Measurements from ENCODE around the gene TMEM132A.

DNA sequence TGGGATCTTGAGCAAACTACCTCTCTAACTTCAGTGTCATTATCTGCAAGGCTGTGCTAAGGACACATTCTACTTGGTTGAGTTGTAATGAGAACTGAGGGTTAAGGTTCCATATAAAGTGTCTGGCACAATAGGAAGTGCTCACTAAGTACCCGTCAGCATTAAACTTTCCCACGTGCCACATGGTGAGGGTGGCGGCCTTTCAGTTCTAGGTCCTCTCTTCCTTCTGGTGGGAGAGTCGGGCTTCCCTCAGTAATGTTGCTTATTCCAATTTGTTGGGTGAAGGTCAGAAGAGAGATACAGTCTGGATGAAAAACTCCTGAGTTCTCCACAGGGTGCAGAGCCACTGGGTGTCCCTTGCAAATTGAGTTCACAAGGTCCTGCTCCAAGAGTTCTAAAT, 42.6 kb downstream of the TMEM132A start:
- TF ChIP-seq, protein P1, sequence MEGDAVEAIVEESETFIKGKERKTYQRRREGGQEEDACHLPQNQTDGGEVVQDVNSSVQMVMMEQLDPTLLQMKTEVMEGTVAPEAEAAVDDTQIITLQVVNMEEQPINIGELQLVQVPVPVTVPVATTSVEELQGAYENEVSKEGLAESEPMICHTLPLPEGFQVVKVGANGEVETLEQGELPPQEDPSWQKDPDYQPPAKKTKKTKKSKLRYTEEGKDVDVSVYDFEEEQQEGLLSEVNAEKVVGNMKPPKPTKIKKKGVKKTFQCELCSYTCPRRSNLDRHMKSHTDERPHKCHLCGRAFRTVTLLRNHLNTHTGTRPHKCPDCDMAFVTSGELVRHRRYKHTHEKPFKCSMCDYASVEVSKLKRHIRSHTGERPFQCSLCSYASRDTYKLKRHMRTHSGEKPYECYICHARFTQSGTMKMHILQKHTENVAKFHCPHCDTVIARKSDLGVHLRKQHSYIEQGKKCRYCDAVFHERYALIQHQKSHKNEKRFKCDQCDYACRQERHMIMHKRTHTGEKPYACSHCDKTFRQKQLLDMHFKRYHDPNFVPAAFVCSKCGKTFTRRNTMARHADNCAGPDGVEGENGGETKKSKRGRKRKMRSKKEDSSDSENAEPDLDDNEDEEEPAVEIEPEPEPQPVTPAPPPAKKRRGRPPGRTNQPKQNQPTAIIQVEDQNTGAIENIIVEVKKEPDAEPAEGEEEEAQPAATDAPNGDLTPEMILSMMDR (IDR thresholded peaks at IDR 0.05 in 2 of 3, conservative IDR thresholded peaks at IDR 0.05 in 1 of 3; ENCODE audit: insufficient read depth in 2 of 3, low read depth in 1 of 3, low read length in 3 of 3) = no peak
- no peak for TF ChIP-seq RB1 (IDR thresholded peaks at IDR 0.05; ENCODE audit: low read depth)
- no peak for TF ChIP-seq RBBP5 (IDR thresholded peaks at IDR 0.05; ENCODE audit: borderline replicate concordance, insufficient read depth, low read length, poor library complexity, severe bottlenecking)
- TF ChIP-seq, protein P2, sequence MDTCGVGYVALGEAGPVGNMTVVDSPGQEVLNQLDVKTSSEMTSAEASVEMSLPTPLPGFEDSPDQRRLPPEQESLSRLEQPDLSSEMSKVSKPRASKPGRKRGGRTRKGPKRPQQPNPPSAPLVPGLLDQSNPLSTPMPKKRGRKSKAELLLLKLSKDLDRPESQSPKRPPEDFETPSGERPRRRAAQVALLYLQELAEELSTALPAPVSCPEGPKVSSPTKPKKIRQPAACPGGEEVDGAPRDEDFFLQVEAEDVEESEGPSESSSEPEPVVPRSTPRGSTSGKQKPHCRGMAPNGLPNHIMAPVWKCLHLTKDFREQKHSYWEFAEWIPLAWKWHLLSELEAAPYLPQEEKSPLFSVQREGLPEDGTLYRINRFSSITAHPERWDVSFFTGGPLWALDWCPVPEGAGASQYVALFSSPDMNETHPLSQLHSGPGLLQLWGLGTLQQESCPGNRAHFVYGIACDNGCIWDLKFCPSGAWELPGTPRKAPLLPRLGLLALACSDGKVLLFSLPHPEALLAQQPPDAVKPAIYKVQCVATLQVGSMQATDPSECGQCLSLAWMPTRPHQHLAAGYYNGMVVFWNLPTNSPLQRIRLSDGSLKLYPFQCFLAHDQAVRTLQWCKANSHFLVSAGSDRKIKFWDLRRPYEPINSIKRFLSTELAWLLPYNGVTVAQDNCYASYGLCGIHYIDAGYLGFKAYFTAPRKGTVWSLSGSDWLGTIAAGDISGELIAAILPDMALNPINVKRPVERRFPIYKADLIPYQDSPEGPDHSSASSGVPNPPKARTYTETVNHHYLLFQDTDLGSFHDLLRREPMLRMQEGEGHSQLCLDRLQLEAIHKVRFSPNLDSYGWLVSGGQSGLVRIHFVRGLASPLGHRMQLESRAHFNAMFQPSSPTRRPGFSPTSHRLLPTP (IDR thresholded peaks at IDR 0.05; ENCODE audit: borderline replicate concordance, extremely low read depth, insufficient read length) = no peak
- TF ChIP-seq HIVEP1 (CRISPR knock-in tag; IDR thresholded peaks at IDR 0.05) = no peak
- TF ChIP-seq HNRNPH1 (optimal IDR thresholded peaks at IDR 0.05; ENCODE audit: low read depth, low read length) = no peak
- no peak for TF ChIP-seq ELF4 (CRISPR knock-in tag; IDR thresholded peaks at IDR 0.05)
- TF ChIP-seq, protein P3, sequence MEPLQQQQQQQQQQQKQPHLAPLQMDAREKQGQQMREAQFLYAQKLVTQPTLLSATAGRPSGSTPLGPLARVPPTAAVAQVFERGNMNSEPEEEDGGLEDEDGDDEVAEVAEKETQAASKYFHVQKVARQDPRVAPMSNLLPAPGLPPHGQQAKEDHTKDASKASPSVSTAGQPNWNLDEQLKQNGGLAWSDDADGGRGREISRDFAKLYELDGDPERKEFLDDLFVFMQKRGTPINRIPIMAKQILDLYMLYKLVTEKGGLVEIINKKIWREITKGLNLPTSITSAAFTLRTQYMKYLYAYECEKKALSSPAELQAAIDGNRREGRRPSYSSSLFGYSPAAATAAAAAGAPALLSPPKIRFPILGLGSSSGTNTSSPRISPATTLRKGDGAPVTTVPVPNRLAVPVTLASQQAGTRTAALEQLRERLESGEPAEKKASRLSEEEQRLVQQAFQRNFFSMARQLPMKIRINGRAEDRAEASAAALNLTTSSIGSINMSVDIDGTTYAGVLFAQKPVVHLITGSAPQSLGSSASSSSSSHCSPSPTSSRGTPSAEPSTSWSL (CRISPR knock-in tag; IDR thresholded peaks at IDR 0.05; ENCODE audit: borderline replicate concordance) = no peak
- no peak for TF ChIP-seq NR1H2 (CRISPR knock-in tag; IDR thresholded peaks at IDR 0.05)
- TF ChIP-seq EP300 (IDR thresholded peaks at IDR 0.05; ENCODE audit: low read length) = no peak
- TF ChIP-seq HCFC1 (IDR thresholded peaks at IDR 0.05; ENCODE audit: low read depth, low read length) = no peak
- TF ChIP-seq POLR2AphosphoS5 (IDR thresholded peaks at IDR 0.05; ENCODE audit: control insufficient read depth, insufficient read depth, low read depth, low read length) = no peak
